ENCODE data around the gene CRMP1. TPM values are rescaled to one million over a fixed set of nuclear protein-coding genes. Genes with fewer than 3 reads are reported as not detected.

The CRMP1 gene
- total RNA-seq, 1 donor from 2014 or later, result 6.2 TPM

DNA sequence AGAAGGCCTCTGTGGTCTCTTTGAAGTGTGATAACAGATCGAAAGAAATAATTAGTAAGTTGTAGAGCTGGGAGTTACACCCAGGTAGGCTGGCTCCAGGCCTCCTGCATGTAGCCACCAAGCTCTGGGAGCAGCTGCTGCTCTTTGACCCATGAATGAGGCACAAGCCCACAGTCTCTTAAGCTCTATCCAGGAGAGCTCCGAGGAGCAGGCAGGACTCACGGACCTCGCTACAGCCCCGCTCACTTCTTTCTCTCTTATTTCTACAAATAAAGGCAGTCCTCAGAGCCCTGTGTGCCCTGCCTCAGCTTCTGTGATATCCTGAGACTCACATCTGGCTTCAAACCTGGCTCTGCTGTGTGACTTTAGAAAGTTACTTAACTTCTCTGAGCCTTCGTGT lies 95.0 kb downstream of the CRMP1 start:
- ATAC-seq (no peak), DNase-seq (no peak)
- Histone ChIP-seq H3K4me3 (no peak overlapping the region), H3K9me3 (no peaks in the 10 kb centered on the region), H3K36me3 (peaks cover 51% of the 10 kb centered on the region), H3K27me3 (ENCODE audit: low read depth) (no peaks in the 10 kb centered on the region), H3K4me1 (no peaks in the 10 kb centered on the region), H3K27ac (no peak overlapping the region)
- TF ChIP-seq, protein P1, sequence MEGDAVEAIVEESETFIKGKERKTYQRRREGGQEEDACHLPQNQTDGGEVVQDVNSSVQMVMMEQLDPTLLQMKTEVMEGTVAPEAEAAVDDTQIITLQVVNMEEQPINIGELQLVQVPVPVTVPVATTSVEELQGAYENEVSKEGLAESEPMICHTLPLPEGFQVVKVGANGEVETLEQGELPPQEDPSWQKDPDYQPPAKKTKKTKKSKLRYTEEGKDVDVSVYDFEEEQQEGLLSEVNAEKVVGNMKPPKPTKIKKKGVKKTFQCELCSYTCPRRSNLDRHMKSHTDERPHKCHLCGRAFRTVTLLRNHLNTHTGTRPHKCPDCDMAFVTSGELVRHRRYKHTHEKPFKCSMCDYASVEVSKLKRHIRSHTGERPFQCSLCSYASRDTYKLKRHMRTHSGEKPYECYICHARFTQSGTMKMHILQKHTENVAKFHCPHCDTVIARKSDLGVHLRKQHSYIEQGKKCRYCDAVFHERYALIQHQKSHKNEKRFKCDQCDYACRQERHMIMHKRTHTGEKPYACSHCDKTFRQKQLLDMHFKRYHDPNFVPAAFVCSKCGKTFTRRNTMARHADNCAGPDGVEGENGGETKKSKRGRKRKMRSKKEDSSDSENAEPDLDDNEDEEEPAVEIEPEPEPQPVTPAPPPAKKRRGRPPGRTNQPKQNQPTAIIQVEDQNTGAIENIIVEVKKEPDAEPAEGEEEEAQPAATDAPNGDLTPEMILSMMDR (IDR thresholded peaks at IDR 0.05), result no peak
- intact Hi-C loops (cut with DNase I), result no loop called here

DNA sequence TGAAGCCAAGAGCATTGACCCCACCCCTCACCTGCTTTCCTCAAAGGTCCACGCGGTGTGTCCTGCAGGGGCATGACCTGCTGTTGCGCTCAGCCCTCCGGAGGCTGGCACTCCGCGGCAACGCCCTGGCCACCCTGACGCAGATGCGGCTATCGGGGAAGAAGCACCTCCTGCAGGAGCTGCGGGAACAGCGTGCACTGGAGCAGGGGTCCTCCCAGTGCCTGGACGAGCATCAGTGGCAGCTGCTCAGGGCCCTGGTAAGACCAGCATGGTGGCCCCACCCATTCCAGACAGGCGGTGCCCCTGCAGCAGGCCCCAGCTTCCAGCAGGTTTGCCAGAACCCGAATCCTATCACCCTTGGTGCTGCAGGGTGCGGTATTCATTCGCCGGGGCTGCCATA lies 95.9 kb downstream of the CRMP1 start:
- ATAC-seq (peak in 1 of 2 donors; percentile 29), DNase-seq (no peak)
- H3K9me3 ChIP-seq, result no peaks in the 10 kb centered on the region
- peaks cover 43% of the 10 kb centered on the region for H3K36me3 ChIP-seq
- no peak overlapping the region for H3K27ac ChIP-seq
- H3K4me1 ChIP-seq, result no peaks in the 10 kb centered on the region
- no peak overlapping the region for H3K4me3 ChIP-seq
- TF ChIP-seq, protein P1 (IDR thresholded peaks at IDR 0.05), result no peak
- H3K27me3 ChIP-seq (ENCODE audit: low read depth), result no peaks in the 10 kb centered on the region
- intact Hi-C loops (cut with DNase I), result no loop called here

DNA sequence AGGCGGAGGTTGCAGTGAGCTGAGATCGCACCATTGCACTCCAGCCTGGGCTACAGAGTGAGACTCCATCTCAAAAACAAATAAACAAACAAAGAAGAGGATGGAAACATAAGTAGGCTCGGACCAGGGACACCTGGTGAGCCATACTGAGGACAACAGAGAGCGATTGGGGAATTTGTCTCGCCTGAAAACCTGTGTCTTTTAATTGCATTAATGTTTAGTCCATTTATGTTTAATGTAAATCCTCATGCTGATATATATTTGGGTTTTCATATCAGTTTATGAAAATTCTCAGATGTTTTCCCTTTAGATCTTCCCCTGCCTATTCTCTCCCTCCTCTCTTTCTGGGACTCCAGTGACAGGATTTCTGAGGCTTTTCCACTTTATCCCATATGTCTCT lies 97.3 kb downstream of the CRMP1 start:
- no peak for DNase-seq
- Histone ChIP-seq H3K27me3 (ENCODE audit: low read depth) (no peaks in the 10 kb centered on the region), H3K4me3 (no peak overlapping the region), H3K36me3 (peaks cover 34% of the 10 kb centered on the region), H3K4me1 (no peaks in the 10 kb centered on the region), H3K9me3 (no peaks in the 10 kb centered on the region), H3K27ac (no peak overlapping the region)
- TF ChIP-seq, protein P1 (IDR thresholded peaks at IDR 0.05), result no peak
- intact Hi-C loops (cut with DNase I), result no loop called here
- no peak for ATAC-seq

DNA sequence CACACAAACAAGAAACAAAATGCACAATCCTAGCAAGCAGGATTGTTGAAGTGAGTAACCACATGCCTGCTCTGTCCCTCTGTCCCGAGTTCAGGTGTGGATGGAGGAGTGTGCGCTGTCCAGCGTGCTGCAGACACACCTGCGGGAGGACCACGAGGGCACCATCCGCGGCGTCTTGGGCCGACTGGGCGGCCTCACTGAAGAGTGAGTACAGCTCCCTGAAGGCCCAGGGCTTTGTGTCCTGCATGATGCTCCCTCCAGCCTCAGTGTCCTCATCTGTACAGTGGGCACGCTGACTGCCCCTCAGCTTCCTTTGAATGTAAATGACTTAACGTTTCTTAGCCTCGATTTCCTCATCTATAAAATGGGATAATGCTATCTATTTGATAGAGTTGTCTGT lies 99.4 kb downstream of the CRMP1 start:
- no peak overlapping the region for H3K27ac ChIP-seq
- DNase-seq, result no peak
- intact Hi-C loops (cut with DNase I), result no loop called here
- no peak for ATAC-seq
- no peaks in the 10 kb centered on the region for H3K4me1 ChIP-seq
- no peaks in the 10 kb centered on the region for H3K27me3 ChIP-seq (ENCODE audit: low read depth)
- TF ChIP-seq, protein P1 (IDR thresholded peaks at IDR 0.05), result no peak
- no peaks in the 10 kb centered on the region for H3K9me3 ChIP-seq
- no peak overlapping the region for H3K4me3 ChIP-seq
- peaks cover 24% of the 10 kb centered on the region for H3K36me3 ChIP-seq

DNA sequence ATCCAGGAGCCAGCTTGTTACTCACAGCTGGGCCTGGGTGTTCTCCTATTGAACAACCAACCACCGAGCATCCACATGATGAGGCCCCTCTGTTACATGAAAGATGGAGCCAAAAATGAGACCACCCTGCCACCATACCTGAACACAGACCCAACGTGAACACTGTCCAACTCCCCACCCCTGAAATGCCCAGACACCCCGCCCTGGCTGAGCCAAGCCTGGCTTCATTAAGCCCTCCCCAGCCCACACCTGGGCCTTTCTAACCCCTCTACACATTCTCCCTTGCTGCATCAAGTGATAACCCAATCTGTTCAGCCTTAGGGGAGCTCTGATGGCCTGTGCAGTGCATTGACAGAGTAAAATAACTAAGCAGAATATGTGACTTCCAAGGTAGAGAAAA lies 101.2 kb downstream of the CRMP1 start:
- ATAC-seq (peak in 1 of 2 donors; percentile 23), DNase-seq (no peak)
- no peak overlapping the region for H3K4me3 ChIP-seq

More for the DNA sequence above, 101.2 kb downstream of the CRMP1 start:
- H3K9me3 ChIP-seq, result no peaks in the 10 kb centered on the region
- TF ChIP-seq, protein P1 (IDR thresholded peaks at IDR 0.05), result no peak
- H3K36me3 ChIP-seq, result peaks cover 31% of the 10 kb centered on the region
- intact Hi-C loops (cut with DNase I), result no loop called here
- no peak overlapping the region for H3K27ac ChIP-seq
- no peaks in the 10 kb centered on the region for H3K4me1 ChIP-seq
- no peaks in the 10 kb centered on the region for H3K27me3 ChIP-seq (ENCODE audit: low read depth)

Measured in lower lobe of right lung (tissue), 2 donors.